HG03565 (cell line): ENCODE data around the gene PKD1L1.

ENCODE experiments used
- ATAC-seq: cut with Tn5 transposase; IDR thresholded peaks from one replicate; pipeline ENCODE4 v1.9.1; 2021; ENCODE audit warnings: mild to moderate bottlenecking, moderate library complexity; ENCODE audit not compliant: unreplicated experiment

Gene PKD1L1

GRCh38 chr7:47827351-47827756, 120.9 kb downstream of the PKD1L1 start:
- no peak for ATAC-seq

- ATAC-seq = no peak
These were observed 121.5 kb downstream of the PKD1L1 start for GRCh38 chr7:47826754-47827153.

GRCh38 chr7:47819607-47819920, 128.7 kb downstream of the PKD1L1 start:
- ATAC-seq = peak; percentile 17

GRCh38 chr7:47818796-47819606, 129.3 kb downstream of the PKD1L1 start:
- peak; percentile 59 for ATAC-seq

- no peak for ATAC-seq
These were observed 130.3 kb downstream of the PKD1L1 start for GRCh38 chr7:47817917-47818316.

- ATAC-seq = no peak
These were observed 131.6 kb downstream of the PKD1L1 start for GRCh38 chr7:47816647-47817046.

GRCh38 chr7:47815867-47816266, 132.4 kb downstream of the PKD1L1 start:
- ATAC-seq = no peak

- ATAC-seq = no peak
These were observed 133.2 kb downstream of the PKD1L1 start for GRCh38 chr7:47814905-47815613.

GRCh38 chr7:47813620-47814260, 134.5 kb downstream of the PKD1L1 start:
- ATAC-seq = no peak

GRCh38 chr7:47812429-47813136, 135.7 kb downstream of the PKD1L1 start:
- no peak for ATAC-seq

- ATAC-seq = no peak
These were observed 136.5 kb downstream of the PKD1L1 start for GRCh38 chr7:47811632-47812380.

- no peak for ATAC-seq
These were observed 138.9 kb downstream of the PKD1L1 start for GRCh38 chr7:47809387-47809786.

- no peak for ATAC-seq
These were observed 139.9 kb downstream of the PKD1L1 start for GRCh38 chr7:47808321-47808720.

- ATAC-seq = no peak
These were observed 140.5 kb downstream of the PKD1L1 start for GRCh38 chr7:47807756-47808155.

GRCh38 chr7:47807126-47807525, 141.1 kb downstream of the PKD1L1 start:
- no peak for ATAC-seq

GRCh38 chr7:47806701-47807103, 141.6 kb downstream of the PKD1L1 start:
- ATAC-seq = no peak

GRCh38 chr7:47804767-47805545, 143.3 kb downstream of the PKD1L1 start:
- ATAC-seq = no peak

GRCh38 chr7:47803846-47804245, 144.4 kb downstream of the PKD1L1 start:
- no peak for ATAC-seq

GRCh38 chr7:47803025-47803424, 145.2 kb downstream of the PKD1L1 start:
- ATAC-seq = no peak

GRCh38 chr7:47801423-47801822, 146.8 kb downstream of the PKD1L1 start:
- ATAC-seq = no peak
